ENCODE results near the gene C4A. TPM values are rescaled to one million over a fixed set of nuclear protein-coding genes. Genes with fewer than 3 reads are reported as not detected.

The C4A gene
- total RNA-seq = 0.99 and 2.0 TPM in 2 replicates

DNA sequence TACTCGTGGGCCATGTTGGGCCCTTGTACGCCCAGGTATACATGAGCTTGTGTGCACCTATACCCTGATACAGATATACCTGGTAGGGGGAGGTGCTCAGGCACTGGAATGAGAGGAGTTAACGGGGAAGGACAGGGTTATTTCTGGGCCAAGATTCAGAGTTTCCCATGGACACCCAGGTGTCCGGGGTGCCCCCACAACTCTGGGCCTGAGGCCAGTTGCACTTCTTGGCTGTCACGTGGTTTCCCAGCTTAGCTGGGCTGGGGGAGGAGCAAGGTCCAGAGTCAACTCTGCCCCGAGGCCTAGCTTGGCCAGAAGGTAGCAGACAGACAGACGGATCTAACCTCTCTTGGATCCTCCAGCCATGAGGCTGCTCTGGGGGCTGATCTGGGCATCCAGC is at the start of gene C4A:
Gene C4A (plus strand): TSS at position 314 of the 400 bp plus-strand sequence. CDS start 51 bp downstream, at position 365.

DNA sequence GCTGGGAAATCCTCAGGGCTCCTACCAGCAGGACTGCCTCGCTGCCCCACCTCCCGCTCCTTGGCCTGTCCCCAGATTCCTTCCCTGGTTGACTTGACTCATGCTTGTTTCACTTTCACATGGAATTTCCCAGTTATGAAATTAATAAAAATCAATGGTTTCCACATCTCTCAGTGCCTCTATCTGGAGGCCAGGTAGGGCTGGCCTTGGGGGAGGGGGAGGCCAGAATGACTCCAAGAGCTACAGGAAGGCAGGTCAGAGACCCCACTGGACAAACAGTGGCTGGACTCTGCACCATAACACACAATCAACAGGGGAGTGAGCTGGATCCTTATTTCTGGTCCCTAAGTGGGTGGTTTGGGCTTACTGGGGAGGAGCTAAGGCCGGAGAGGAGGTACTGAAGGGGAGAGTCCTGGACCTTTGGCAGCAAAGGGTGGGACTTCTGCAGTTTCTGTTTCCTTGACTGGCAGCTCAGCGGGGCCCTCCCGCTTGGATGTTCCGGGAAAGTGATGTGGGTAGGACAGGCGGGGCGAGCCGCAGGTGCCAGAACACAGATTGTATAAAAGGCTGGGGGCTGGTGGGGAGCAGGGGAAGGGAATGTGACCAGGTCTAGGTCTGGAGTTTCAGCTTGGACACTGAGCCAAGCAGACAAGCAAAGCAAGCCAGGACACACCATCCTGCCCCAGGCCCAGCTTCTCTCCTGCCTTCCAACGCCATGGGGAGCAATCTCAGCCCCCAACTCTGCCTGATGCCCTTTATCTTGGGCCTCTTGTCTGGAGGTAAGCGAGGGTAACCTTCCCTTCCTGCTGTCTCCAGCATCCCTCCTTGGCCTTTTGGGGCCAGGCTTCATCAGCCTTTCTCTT is 36.1 kb upstream of the C4A start, which contains the start of gene CFB:
Gene CFB (plus strand): TSS at position 589 of the 863 bp plus-strand sequence. CDS start 127 bp downstream, at position 716.

DNA sequence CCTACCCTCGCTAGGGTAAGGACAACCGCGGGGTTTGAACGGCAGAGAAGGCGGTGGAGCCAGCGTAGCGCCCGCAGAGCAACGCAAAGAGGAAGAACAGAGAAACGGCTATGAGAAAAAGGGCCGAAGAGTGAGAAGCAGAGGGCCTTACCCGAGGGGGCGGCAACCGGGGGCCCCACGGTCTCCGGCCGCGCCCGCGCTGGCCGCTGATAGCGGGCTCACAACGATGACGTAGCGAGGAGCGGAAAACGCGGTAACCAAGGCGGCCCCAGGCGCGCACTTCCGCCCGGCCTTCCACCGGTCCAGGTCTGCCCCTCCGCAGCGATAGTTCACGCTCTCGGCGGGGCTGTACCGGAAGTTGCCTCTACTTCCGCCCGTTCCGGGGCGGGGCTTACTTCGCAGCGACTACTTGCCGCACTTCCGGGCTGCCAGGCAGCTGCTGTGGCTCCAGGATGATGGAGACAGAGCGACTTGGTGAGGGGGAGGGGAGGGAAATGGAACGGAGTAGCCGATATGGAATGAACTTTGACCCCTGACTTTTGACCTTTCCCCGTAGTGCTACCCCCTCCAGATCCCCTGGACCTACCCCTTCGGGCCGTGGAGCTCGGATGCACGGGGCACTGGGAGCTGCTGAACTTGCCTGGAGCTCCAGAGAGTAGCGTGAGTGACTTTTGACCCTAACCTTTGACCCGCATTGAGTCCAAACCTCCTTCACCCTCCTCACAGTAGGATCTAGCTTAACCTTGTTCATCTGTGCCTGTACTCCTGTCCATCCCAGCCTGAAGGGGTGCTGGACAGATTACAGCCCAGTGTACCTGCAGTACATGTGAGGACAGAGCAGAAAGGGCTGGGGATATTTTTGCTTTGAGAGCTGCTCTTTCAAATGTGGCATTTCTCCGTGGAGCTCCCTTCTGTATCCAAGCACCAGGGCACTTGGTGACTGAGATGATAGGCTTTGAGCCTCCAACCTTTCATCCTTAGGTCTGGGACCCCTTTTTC is 22.8 kb upstream of the C4A start, which contains the start of the genes NELFE and SKIC2:
Gene NELFE (minus strand): TSS at position 231 of the 999 bp plus-strand sequence. CDS start 525 bp downstream, outside the sequence.
Gene SKIC2 (plus strand): TSS at position 435 of the 999 bp plus-strand sequence. CDS start 18 bp downstream, at position 453.

DNA sequence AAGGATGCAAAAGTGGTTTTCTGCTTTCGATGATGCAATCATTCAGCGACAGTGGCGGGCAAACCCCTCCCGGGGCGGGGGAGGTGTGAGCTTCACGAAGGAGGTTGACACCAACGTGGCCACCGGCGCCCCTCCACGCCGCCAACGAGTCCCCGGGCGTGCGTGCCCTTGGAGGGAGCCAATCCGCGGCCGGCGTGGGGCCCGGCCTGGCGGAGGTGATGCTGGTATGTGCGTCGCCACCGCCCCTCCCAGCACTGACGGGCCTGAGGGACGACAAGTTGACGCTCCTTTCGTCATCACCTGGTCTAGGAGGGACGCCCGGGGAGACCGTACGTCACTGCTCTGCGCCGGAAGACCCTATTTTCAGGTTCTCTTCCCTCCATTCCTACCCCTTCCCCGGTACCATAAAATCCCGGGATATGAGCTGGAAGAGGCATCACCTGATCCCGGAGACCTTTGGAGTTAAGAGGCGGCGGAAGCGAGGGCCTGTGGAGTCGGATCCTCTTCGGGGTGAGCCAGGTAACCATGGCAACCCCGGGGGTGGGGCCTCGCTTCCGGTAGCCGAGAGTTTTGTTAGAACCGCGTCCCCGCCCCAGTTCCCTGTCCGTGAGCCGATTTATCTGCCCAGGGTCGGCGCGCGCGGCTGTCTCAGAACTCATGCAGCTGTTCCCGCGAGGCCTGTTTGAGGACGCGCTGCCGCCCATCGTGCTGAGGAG is 9.7 kb upstream of the C4A start, which contains the start of gene DXO:
Gene DXO (minus strand): TSS at position 146 of the 716 bp plus-strand sequence. CDS start 463 bp downstream, outside the sequence.

DNA sequence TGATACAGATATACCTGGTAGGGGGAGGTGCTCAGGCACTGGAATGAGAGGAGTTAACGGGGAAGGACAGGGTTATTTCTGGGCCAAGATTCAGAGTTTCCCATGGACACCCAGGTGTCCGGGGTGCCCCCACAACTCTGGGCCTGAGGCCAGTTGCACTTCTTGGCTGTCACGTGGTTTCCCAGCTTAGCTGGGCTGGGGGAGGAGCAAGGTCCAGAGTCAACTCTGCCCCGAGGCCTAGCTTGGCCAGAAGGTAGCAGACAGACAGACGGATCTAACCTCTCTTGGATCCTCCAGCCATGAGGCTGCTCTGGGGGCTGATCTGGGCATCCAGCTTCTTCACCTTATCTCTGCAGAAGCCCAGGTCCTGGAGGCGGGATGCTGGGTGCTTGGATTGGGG is 32.7 kb downstream of the C4A start, which contains the start of gene C4B:
Gene C4B (plus strand): TSS at position 249 of the 400 bp plus-strand sequence. CDS start 51 bp downstream, at position 300.

DNA sequence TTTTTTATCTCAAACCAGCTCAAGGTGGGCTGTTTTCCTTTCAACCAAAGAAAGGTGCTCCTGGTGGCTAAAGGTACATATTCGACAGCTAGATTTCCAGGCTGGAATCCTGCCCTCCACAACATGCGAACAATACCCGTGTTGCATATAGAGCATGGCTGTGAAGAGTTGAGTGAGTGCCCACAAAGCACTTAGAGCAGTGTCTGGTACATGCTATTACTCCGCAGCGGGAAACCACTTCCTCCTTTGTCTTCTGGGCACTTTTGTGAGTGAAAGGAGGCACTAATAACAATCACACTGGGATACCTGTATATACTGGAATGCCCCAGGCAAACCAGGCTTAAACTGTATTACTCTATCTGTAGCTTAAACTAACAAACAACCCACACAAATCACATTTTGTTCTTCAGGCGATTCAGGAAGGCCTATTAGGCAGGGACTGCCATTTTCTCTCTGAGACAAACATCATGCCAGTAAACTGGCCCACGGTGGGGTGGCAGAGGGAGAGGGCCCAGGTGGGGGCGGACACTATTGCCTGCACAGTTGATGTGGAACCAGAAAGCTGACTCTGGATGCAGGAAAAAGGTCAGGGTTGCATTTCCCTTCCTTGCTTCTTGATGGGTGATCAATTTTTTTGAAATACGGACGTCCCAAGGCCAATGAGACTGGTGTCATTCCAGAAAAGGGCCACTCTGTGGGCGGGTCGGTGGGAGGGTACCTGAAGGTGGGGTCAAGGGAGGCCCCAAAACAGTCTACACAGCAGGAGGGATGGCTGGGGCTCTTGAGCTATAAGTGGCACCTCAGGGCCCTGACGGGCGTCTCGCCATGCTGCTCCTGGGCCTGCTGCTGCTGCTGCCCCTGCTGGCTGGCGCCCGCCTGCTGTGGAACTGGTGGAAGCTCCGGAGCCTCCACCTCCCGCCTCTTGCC is 56.0 kb downstream of the C4A start, which contains the start of gene CYP21A2:
Gene CYP21A2 (plus strand): TSS at position 818 of the 927 bp plus-strand sequence. CDS start 8 bp downstream, at position 826.

Other genes starting within 250 kb of the C4A start
- gene CLIC1, start 245.5 kb upstream of the C4A start, total RNA-seq = 714 and 927 TPM in 2 replicates
- 3.7 and 4.6 TPM in 2 replicates for gene MSH5, start 242.1 kb upstream of the C4A start, total RNA-seq
- gene SAPCD1, start 219.4 kb upstream of the C4A start, total RNA-seq = 0.81 and 1.3 TPM in 2 replicates
- gene VWA7, start 204.7 kb upstream of the C4A start, total RNA-seq = 0.09 TPM in 1 of 2 replicates, not detected in the other
- 64.4 and 67.7 TPM in 2 replicates for gene VARS1, start 186.3 kb upstream of the C4A start, total RNA-seq
- gene LSM2, start 175.1 kb upstream of the C4A start, total RNA-seq = 33.2 and 44.6 TPM in 2 replicates
- 0.72 and 0.85 TPM in 2 replicates for gene HSPA1L, start 166.8 kb upstream of the C4A start, total RNA-seq
- 73.9 and 103 TPM in 2 replicates for gene HSPA1A, start 166.5 kb upstream of the C4A start, total RNA-seq
- 73.8 and 84.7 TPM in 2 replicates for gene HSPA1B, start 154.3 kb upstream of the C4A start, total RNA-seq
- gene NEU1, start 119.2 kb upstream of the C4A start, total RNA-seq = 38.6 and 40.2 TPM in 2 replicates
- gene SLC44A4, start 103.1 kb upstream of the C4A start, total RNA-seq = under 0.01 TPM in 1 of 2 replicates, not detected in the other
- 54.2 and 56.9 TPM in 2 replicates for gene EHMT2, start 84.4 kb upstream of the C4A start, total RNA-seq
- gene ZBTB12, start 80.0 kb upstream of the C4A start, total RNA-seq = 4.2 and 6.8 TPM in 2 replicates
- gene C2, start 54.3 kb upstream of the C4A start, total RNA-seq = 0.19 TPM in 1 of 2 replicates, not detected in the other
- gene CFB, start 36.0 kb upstream of the C4A start, total RNA-seq = 0.90 and 4.7 TPM in 2 replicates
- 99.7 and 109 TPM in 2 replicates for gene NELFE, start 23.1 kb upstream of the C4A start, total RNA-seq
- 40.9 and 43.4 TPM in 2 replicates for gene SKIC2, start 22.9 kb upstream of the C4A start, total RNA-seq
- 7.8 and 11.1 TPM in 2 replicates for gene DXO, start 9.9 kb upstream of the C4A start, total RNA-seq
- 0.63 and 1.8 TPM in 2 replicates for gene C4B, start 32.7 kb downstream of the C4A start, total RNA-seq
- not detected in 2 replicates for gene CYP21A2, start 56.4 kb downstream of the C4A start, total RNA-seq
- gene TNXB, start 127.3 kb downstream of the C4A start, total RNA-seq = 0.36 and 1.5 TPM in 2 replicates
- 11.1 and 11.2 TPM in 2 replicates for gene ATF6B, start 146.2 kb downstream of the C4A start, total RNA-seq
- 5.0 and 6.3 TPM in 2 replicates for gene FKBPL, start 148.2 kb downstream of the C4A start, total RNA-seq
- gene PRRT1, start 169.9 kb downstream of the C4A start, total RNA-seq = 0.09 TPM in 1 of 2 replicates, not detected in the other
- gene PPT2, start 172.1 kb downstream of the C4A start, total RNA-seq = 52.3 and 52.8 TPM in 2 replicates
- 1.6 and 2.5 TPM in 2 replicates for gene EGFL8, start 182.5 kb downstream of the C4A start, total RNA-seq
- 8.4 and 13.0 TPM in 2 replicates for gene AGPAT1, start 194.0 kb downstream of the C4A start, total RNA-seq
- 28.3 and 34.9 TPM in 2 replicates for gene RNF5, start 196.3 kb downstream of the C4A start, total RNA-seq
- gene AGER, start 202.2 kb downstream of the C4A start, total RNA-seq = 0.36 and 0.66 TPM in 2 replicates
- 37.0 and 42.5 TPM in 2 replicates for gene PBX2, start 208.1 kb downstream of the C4A start, total RNA-seq
- 4.2 and 5.5 TPM in 2 replicates for gene GPSM3, start 210.6 kb downstream of the C4A start, total RNA-seq
- 50.7 and 60.4 TPM in 2 replicates for gene NOTCH4, start 242.0 kb downstream of the C4A start, total RNA-seq